Mucosa of descending colon (tissue), 3 donors: ENCODE data around the gene PRR11. TPM values are rescaled to one million over a fixed set of nuclear protein-coding genes. Genes with fewer than 3 reads are reported as not detected.

ENCODE experiments used
- ATAC-seq: fragments of 200-7000 bp; cut with Tn5 transposase; one replicate; pipeline ENCODE4 v1.9.1; 2020; ENCODE audit warnings: mild to moderate bottlenecking, moderate library complexity
- DNase-seq, 3 donors: peaks; one replicate each; pipeline ENCODE4 v3.0.0-alpha.2; 2020
- H3K36me3 ChIP-seq: fragments of 200-600 bp; one replicate; pipeline ENCODE4 v1.8.0; 2021; ENCODE audit warnings: low read depth, mild to moderate bottlenecking
- H3K4me1 ChIP-seq: fragments of 200-600 bp; one replicate; pipeline ENCODE4 v1.8.0; 2021; ENCODE audit warnings: low read depth, mild to moderate bottlenecking
- H3K4me3 ChIP-seq: fragments of 200-600 bp; one replicate; pipeline ENCODE4 v1.8.0; 2021; ENCODE audit warnings: mild to moderate bottlenecking
- H3K9me3 ChIP-seq: fragments of 200-600 bp; one replicate; pipeline ENCODE4 v1.8.0; 2021; ENCODE audit warnings: mild to moderate bottlenecking
- intact Hi-C, 2 donors: fragments of 100-400 bp; cut with DNase I in 1 of 2; cut with micrococcal nuclease in 1 of 2; formaldehyde crosslinking; loops; one replicate each; pipeline versions ENCODE4 v1.11.0 to v1.11.1; 2022; cut with DNase I, micrococcal nuclease
- total RNA-seq, 3 donors: library from RNA; stranded (reverse); fragmentation: NEBNext Ultra II Directional in 2 of 3; extraction: Animal tissue kit (Norgen Biotek cat#: 25700) in 2 of 3; gene quantifications; one replicate each; pipeline versions ENCODE4 v1.2.1 to v1.2.4, GENCODE V29; 2021 to 2023
- TF ChIP-seq, protein P1 (sequence below): fragments of 200-600 bp; IDR thresholded peaks from one replicate; pipeline ENCODE4 v1.8.0; 2022; ENCODE audit warnings: antibody characterized with exemption, mild to moderate bottlenecking
- donor health status: DM: no; HTN: no; CAD: no; lungs with moderate emphysema.
- donor health status: DM: no; HTN: no; CAD: no.
- donor health status: DM: no; HTN: yes; CAD: no.

PRR11 gene
- total RNA-seq, 3 donors from 2014 or later: 2.0 to 17.3 (median 3.5) TPM

DNA sequence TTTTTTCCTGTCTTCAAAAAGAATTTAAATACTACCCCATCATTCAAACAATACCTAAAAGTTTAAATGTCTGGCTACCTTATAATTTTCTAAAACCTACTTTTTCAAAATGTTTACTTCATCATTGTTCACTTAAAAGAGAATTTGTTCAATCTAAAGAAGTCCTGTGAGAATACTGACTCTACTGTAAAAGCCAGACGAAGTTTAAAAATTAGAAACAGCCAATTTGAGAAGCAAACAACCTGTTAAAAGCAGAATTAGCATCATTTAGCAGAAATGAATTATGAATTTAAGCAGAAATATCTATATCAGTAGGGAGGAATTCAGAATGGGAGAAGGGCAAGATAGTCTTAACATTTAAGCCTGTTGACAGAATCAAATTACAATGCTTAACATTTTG is 2.6 kb upstream of the PRR11 start:
- ATAC-seq: no peak
- peaks cover 9% of the 10 kb centered on the region for H3K4me1 ChIP-seq

DNA sequence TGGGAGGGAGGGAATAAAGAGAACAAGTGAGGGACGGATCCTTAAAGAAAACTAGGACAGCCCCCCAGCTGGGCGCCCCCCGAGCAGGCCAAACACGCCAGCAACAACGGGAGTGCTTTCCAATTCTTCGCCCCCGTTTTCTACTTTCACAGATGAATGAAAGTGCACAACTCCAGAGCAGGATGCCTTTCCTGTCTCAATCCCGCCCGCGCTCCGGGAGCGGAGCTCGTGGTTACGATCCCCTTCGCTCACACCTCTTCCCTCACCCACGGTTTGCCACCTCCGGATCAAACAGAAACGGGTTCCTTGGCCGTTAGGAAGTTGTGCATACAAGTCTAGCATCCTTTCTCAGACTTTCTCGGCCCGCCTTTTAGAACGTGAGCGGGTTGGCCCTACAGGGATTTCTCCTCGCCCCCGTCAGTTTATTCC is 1.2 kb upstream of the PRR11 start:
- Histone ChIP-seq H3K9me3 (no peaks in the 10 kb centered on the region), H3K4me3 (peak overlapping the region; percentile 40), H3K4me1 (peaks cover 9% of the 10 kb centered on the region), H3K36me3 (peaks cover 6% of the 10 kb centered on the region)
- TF ChIP-seq, protein P1, sequence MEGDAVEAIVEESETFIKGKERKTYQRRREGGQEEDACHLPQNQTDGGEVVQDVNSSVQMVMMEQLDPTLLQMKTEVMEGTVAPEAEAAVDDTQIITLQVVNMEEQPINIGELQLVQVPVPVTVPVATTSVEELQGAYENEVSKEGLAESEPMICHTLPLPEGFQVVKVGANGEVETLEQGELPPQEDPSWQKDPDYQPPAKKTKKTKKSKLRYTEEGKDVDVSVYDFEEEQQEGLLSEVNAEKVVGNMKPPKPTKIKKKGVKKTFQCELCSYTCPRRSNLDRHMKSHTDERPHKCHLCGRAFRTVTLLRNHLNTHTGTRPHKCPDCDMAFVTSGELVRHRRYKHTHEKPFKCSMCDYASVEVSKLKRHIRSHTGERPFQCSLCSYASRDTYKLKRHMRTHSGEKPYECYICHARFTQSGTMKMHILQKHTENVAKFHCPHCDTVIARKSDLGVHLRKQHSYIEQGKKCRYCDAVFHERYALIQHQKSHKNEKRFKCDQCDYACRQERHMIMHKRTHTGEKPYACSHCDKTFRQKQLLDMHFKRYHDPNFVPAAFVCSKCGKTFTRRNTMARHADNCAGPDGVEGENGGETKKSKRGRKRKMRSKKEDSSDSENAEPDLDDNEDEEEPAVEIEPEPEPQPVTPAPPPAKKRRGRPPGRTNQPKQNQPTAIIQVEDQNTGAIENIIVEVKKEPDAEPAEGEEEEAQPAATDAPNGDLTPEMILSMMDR: no peak
- intact Hi-C loops: no loop called here
- DNase-seq (peak; percentile 45 to 67 (median 66)), ATAC-seq (peak; percentile 2)

More for the DNA sequence above, 2.6 kb upstream of the PRR11 start:
- Histone ChIP-seq H3K9me3 (no peaks in the 10 kb centered on the region), H3K36me3 (peaks cover 6% of the 10 kb centered on the region), H3K4me3 (no peak overlapping the region)
- intact Hi-C loops: no loop called here
- DNase-seq: no peak
- TF ChIP-seq, protein P1: no peak

DNA sequence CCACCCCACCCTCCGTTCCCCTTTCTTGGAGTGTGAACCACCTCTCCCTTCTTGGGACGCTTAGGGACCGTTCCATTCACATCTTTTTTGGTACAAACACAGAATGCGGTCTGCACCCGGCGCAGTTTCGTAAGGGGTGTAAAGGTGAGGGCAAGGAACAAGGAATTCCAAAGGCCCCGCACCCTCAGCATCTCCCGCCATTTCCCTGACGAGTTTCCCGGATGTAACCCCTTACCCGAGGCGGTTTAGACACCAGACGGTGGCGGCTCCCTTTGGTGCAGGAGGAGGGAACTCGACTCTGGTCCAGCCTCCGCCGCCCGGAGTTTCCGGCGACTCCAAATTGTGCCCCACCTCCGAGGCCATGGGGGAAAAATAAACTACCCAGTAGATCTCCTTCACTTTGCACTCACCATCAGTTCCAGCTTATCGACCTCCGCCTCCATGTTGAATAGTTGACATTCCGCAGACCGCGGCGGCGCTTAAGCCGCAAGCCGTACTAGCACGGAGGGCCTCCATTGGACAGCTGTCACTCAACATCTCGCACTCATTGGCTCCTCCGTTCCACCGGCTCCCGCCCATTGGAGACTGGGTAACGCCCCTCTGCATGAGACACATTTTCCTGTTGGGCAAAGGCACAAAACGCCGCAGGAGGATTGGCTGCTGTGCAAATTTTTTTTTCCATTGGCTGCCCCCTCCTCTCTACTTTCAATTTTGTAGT is 666 bp upstream of the PRR11 start, which contains the start of gene SKA2:
SKA2 (minus strand) TSS at position 466 of the 718 bp plus-strand sequence; CDS start at position 443, 23 bp downstream.
- H3K36me3 ChIP-seq: peaks cover 6% of the 10 kb centered on the region
- intact Hi-C loops: no loop called here
- TF ChIP-seq, protein P1: no peak
- peak; percentile 94 for ATAC-seq
- H3K4me3 ChIP-seq: peak within 1 kb of the TSS; percentile 40
- H3K4me1 ChIP-seq: peaks cover 9% of the 10 kb centered on the region
- H3K9me3 ChIP-seq: no peaks in the 10 kb centered on the region
- peak; percentile 95 to 97 (median 95) for DNase-seq

DNA sequence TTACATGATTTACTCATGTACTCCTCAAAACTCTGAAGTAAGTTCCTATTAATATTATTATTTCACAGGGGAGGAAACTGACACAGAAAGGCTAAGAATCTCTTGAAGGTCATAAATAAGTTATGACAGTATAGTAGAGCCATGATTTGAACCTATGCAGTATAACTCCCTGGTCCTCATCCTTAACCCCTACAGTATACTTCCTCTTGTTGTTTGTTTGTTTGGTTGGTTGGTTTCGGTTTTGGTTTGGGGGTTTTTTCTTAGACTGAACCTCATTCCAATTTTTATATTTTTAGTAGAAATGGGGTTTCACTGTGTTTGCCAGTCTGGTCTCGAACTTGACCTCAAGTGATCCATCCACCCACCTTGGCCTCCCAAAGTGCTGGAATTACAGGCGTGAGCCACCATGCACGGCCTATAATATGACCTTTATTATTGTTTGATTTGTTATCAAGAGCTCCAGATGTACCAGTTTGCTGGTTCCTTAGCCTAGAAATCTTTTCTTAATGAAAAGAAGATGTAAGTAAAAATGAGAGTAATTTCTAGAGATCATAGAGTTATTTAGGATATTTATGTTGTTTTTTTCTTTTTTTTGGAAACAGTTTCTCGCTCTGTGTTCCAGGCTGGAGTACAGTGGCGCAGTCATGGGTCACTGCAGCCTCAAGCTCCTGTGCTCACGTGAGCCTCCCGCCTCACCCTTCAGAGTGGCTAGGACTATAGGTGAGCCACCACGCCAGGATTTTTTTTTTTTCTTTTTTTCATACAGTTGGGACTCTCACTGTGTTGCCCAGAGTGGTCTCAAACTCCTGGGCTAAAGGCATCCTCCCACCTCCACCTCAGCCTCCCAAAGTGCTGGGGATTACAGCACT is 4.8 kb downstream of the PRR11 start:
- Histone ChIP-seq H3K9me3 (no peaks in the 10 kb centered on the region), H3K36me3 (peaks cover 2% of the 10 kb centered on the region), H3K4me3 (no peak overlapping the region), H3K4me1 (peaks cover 8% of the 10 kb centered on the region)
- ATAC-seq (no peak), DNase-seq (no peak)
- TF ChIP-seq, protein P1: no peak
- intact Hi-C loops: no loop called here

DNA sequence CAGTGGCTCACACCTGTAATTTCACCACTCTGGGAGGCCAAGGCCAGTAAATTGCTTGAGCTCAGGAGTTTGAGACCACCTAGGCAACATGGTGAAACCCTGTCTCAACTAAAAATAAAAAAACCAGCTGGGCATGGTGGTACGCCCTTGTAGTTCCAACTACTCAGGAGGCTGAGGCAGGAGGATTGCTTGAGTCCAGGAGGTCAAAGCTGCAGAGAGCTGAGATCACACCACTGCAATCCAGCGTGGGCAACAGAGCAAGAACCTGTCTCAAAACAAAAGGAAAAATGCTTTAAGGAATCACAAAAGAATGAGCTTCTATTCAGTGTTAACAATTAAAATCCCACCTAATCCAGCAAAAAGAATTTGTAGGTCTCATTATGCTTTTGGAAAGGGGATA is 5.9 kb downstream of the PRR11 start:
- Histone ChIP-seq H3K9me3 (no peaks in the 10 kb centered on the region), H3K4me1 (no peaks in the 10 kb centered on the region), H3K4me3 (no peak overlapping the region), H3K36me3 (no peaks in the 10 kb centered on the region)
- intact Hi-C loops: no loop called here
- DNase-seq (no peak), ATAC-seq (no peak)
- TF ChIP-seq, protein P1: no peak
